NCI-H1105 treated with DMSO at 0.1 percent for 48 hours (cell line): Measurements from ENCODE around the gene MRGPRX3.
"Not testable (repeated sequence)": the region's sequence is repeated elsewhere in the genome, so short reads cannot be mapped to it uniquely, and the experiment has no call there.

Experiments
- DNase-seq: peaks from one replicate; lab custom pipeline; 2025; lab: John Stamatoyannopoulos, UW

MRGPRX3 gene

DNA sequence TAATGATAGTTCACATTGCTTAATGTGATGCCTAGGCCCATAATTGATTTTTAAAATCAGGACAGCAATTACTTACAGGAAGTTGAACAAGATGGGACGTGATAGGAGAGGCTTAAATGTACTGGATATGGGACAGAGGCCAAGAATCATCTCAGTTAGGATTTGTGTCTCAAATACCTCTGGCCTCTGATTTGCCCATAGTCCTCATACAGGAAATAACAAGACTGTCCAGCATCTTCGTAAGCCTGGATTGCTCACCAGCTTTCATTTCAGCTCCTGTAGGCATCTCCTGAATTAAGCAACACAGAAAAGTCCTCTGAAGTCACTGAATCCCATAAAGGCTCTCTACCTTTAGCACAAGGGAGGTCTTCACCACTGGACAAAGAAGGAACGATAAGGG lies at the start of gene MRGPRX3:
MRGPRX3 (plus strand) TSS at position 231 of the 400 bp plus-strand sequence. CDS start 4,632 bp downstream, outside the sequence.
- no peak for DNase-seq

- DNase-seq = no peak
Observed at GRCh38 chr11:18088366-18088765, 44.0 kb upstream of the MRGPRX3 start.

DNA sequence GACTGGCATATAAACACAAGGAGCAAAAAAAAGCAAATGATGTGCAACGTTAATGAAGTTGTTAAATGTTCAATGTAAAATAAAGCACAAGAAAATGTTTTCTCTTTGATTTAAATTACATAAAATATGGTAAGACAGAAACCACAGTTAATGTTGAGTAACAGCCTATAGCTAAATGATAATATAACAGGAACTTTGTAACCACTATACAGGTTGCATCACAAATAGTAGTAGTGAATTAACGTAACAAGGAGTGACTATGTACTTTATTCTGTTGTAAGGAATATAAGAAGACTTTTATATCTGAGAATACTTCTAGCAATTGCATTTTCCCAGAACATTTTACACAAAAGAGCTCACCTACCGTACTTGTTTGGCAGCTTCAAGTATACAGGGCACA lies 43.4 kb upstream of the MRGPRX3 start:
- DNase-seq = no peak

GRCh38 chr11:18091731-18092130 lies 40.6 kb upstream of the MRGPRX3 start:
- no peak for DNase-seq

DNA sequence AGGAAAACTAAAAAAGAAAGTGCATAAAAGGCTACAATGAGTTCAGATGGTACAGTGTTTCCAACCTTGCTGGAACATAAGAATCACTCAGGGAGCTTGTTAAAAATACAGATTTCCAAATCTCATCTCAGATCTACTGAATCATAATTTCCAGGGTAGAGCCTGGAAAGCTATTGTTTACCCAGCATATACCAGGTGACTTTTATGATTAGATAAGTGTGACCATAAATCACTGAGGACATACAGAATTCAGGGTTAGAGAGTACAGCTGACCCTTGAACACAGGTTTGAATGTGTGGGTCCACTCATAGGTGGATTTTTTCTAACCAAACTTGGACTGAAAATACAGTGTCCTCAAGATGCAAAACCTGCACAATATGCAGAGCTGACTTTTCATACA lies 38.4 kb upstream of the MRGPRX3 start:
- no peak for DNase-seq

DNA sequence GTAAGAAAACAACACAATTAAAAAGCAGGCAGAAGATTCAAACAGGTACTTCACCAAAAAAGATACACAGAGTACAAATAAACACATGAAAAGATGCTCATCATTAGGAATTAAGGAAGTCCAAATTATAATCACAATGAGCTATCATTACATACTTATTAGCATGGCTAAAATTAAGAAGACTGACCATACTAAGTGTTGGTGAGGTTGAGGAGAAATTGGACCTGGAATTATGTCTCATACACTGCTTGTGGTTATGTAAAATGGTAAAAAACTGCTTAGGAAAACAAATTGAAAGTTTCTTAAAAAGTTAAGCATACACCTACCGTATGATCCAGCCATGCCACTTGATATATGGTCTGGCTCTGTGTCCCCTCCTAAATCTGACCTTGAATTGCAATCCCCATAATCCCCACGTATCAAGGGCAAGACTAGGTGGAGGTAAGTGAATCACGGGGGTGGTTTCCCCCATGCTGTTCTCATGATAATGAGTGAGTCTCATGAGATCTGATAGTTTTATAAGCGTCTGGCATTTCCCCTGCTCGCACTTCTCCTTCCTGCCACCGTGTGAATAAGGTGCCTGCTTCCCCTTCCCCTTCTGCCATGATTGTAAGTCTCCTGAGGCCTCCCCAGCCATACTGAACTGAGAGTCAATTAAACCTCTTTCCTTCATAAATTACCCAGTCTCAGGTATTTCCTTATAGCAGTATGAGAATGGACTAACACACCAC lies 31.3 kb upstream of the MRGPRX3 start:
- DNase-seq = no peak

GRCh38 chr11:18105086-18105801 lies 27.1 kb upstream of the MRGPRX3 start:
- DNase-seq = no peak

DNA sequence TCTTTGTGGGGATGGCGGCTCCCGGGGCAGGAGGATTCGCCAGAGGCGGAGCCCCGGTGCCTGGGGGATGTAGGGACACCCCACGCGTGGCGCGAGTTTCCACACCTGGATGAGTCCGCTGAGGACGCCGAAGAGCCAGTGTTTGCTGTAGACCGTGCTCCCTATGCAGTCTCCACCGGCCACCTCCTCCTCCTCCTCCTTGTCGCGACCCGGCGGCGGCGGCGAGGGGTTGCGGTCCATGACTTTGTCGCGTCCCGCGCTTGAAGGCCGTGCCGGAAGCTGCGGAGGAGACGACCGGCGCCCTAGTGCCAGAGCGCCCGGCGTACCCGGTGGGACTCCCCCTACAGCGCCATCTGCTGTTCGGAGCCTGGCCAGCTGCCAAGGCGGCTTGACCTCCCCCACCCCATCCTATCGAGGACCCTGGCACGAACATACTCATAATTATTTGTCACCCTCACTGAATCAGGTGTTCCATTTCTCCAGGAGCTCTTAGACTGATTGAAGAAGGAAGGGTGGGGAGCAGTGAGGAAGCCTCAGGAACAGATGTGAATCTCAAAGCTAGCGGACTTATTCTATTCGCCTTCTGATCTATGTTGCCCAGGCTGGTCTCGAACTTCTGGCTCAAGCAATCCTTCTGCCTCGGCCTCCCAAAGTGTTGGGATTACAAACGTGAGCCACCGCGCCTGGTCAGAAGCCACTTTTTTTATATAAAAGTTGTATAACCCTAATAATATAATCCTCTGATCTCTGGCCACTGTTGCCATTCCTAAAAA lies 26.4 kb upstream of the MRGPRX3 start, which contains the start of gene SAAL1:
SAAL1 (minus strand) TSS at position 281 of the 773 bp plus-strand sequence; CDS start at position 240, 41 bp downstream.
- DNase-seq = peak; percentile 84

GRCh38 chr11:18106688-18107087 lies 25.7 kb upstream of the MRGPRX3 start:
- DNase-seq = no peak

DNA sequence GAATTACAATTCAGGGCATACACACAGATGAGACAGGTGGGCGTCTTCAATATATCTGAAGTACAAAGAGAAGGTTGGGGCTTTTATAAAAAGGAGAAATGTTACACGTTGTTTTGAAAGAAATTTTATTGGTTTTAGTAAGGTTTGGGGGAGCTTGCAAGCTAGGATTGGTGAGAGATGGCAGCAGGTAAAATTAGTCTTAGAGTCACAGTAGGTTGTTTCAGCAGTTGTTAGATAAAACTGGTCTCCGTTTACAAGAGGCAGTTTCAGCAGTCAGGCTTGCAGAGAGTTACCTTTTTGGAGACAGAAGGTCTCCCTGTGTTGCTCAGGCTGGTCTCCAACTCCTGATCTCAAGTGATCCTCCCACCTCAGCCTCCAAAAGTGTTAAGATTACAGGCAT lies 24.1 kb upstream of the MRGPRX3 start:
- DNase-seq = no peak

DNA sequence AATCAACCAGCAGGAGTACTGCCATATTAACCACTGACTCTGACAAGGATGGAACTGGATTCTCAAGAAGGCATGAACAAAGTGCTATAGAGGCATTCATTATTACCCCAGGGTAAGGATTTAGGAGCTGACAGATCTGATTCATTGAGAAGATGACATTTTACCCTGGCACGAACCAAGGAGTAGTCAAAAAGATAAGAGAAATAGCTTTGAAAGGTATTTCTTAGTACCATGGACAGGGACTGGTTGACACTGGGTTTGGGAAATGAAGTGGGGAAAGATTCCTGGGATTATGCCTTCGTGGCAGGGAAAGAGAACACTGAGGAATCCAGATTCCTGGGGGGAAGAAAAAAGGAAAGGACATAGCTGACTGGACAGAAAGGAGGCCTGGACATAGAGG lies 21.4 kb upstream of the MRGPRX3 start:
- DNase-seq = no peak

DNA sequence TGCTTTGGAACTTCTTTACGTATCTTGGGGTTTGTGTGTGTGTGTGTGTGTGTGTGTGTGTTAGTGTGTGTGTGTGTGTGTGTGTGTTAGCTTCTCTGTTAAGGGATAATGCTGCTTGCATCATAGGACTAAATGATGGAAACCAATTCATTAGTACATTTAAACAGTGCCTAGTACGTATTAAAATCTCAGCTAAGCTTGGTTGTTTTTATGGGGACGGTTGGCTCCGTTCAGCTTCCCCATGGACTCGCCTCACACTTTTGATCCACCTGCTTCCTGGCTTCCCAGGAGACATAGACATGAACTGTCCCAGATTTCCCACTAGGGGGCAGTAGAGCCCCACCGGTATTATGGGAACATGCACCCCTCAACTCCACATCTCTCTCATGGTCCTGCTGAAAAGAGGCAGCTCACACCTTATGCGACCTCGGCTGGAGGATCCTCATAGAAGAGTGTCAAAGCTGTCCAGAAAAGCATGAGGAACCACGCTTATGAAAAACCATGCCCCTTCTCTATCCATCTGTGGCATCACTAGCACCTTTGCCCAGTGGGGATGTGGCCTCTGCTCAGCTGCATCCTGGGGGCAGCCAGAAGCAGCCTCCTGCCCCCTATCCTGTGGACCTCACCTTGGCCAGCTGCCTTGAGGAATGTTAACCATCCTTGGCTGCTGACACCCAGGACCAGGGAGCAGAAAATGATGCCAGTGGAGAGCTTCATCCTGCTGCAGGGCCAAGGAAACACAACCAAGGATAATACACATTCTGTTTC lies 16.8 kb upstream of the MRGPRX3 start:
- peak; percentile 88 for DNase-seq

- not testable (repeated sequence) for DNase-seq
Observed at GRCh38 chr11:18121331-18121828, 11.0 kb upstream of the MRGPRX3 start.

- DNase-seq = not testable (repeated sequence)
Observed at GRCh38 chr11:18131115-18131514, 1.3 kb upstream of the MRGPRX3 start.

- DNase-seq = no peak
Observed at GRCh38 chr11:18135308-18135707, 2.9 kb downstream of the MRGPRX3 start.

GRCh38 chr11:18137186-18137800 lies 4.9 kb downstream of the MRGPRX3 start:
- DNase-seq = no peak

GRCh38 chr11:18140145-18140544 lies 7.8 kb downstream of the MRGPRX3 start:
- DNase-seq = no peak

GRCh38 chr11:18144243-18144642 lies 11.9 kb downstream of the MRGPRX3 start:
- DNase-seq = no peak

GRCh38 chr11:18145025-18145424 lies 12.7 kb downstream of the MRGPRX3 start:
- no peak for DNase-seq

DNA sequence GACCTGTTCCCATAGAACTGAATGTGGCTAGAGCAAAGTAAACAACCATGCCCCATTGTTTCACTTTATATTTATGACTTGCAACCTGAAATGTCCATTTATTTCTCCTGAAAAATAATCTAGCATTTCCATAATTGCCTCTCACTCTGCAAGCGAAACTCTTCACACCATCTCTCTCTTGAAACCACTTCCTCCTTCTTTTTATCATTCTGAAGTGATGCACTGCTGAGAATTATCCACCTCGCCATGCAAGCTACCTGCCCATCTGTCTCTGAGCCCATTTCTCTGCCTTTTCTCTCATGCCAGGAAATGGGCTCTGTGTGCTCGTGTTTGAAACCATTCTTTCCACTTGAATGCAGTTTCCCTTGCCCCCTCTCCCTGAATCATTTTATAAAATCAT lies 13.5 kb downstream of the MRGPRX3 start:
- no peak for DNase-seq

- no peak for DNase-seq
Observed at GRCh38 chr11:18151581-18151980, 19.2 kb downstream of the MRGPRX3 start.
